Hepatocyte (in vitro differentiated cells): ENCODE results near the gene TOX3.

Source experiments
- CTCF ChIP-seq: fragments of 200-600 bp; sonication (generic); IDR thresholded peaks from 2 replicates; pipeline ENCODE4 v1.5.1; 2016; ENCODE audit warnings: antibody characterized with exemption, mild to moderate bottlenecking; ENCODE audit not compliant: poor library complexity
- EZH2phosphoT487 ChIP-seq: fragments of 200-600 bp; sonication (generic); IDR thresholded peaks from one replicate; pipeline ENCODE4 v1.6.1; 2018; ENCODE audit warnings: antibody characterized with exemption, mild to moderate bottlenecking, low read depth, moderate library complexity; ENCODE audit not compliant: unreplicated experiment, severe bottlenecking

GRCh38 chr16:52422307-52422706 lies 124.6 kb downstream of the TOX3 start:
- TF ChIP-seq CTCF (no peak), EZH2phosphoT487 (no peak)
